WERI-Rb-1 (cell line): ENCODE measurements around the gene ARID3A.

Experiments
- DNase-seq: peaks from one replicate; pipeline ENCODE4 v3.0.0-alpha.2; 2020
- H3K27ac ChIP-seq: fragments of 250-450 bp; sonication (Bioruptor Pico); 2 replicates; pipeline ENCODE4 v1.5.1; 2020; ENCODE audit warnings: mild to moderate bottlenecking, moderate library complexity
- H3K27me3 ChIP-seq: fragments of 250-450 bp; sonication (Bioruptor Pico); 2 replicates; pipeline ENCODE4 v1.5.1; 2021; ENCODE audit warnings: mild to moderate bottlenecking, low read depth, moderate library complexity; ENCODE audit not compliant: insufficient read depth, severe bottlenecking
- H3K36me3 ChIP-seq: fragments of 250-450 bp; sonication (Bioruptor Pico); 2 replicates; pipeline ENCODE4 v1.5.1; 2020; ENCODE audit warnings: mild to moderate bottlenecking, moderate library complexity
- H3K4me3 ChIP-seq: 2 replicates; pipeline ENCODE4 v1.5.1; 2011; ENCODE audit warnings: low read depth, mild to moderate bottlenecking, control low read depth, low read length
- H3K9me3 ChIP-seq: fragments of 250-450 bp; sonication (Bioruptor Pico); 2 replicates; pipeline ENCODE4 v1.5.1; 2021; ENCODE audit warnings: mild to moderate bottlenecking, moderate library complexity; ENCODE audit not compliant: severe bottlenecking
- TF ChIP-seq, protein P1 (sequence below): IDR thresholded peaks from 2 replicates; pipeline ENCODE4 v1.5.1; 2011; ENCODE audit warnings: low read depth, mild to moderate bottlenecking, control low read depth, inconsistent platforms, low read length

Gene ARID3A

DNA sequence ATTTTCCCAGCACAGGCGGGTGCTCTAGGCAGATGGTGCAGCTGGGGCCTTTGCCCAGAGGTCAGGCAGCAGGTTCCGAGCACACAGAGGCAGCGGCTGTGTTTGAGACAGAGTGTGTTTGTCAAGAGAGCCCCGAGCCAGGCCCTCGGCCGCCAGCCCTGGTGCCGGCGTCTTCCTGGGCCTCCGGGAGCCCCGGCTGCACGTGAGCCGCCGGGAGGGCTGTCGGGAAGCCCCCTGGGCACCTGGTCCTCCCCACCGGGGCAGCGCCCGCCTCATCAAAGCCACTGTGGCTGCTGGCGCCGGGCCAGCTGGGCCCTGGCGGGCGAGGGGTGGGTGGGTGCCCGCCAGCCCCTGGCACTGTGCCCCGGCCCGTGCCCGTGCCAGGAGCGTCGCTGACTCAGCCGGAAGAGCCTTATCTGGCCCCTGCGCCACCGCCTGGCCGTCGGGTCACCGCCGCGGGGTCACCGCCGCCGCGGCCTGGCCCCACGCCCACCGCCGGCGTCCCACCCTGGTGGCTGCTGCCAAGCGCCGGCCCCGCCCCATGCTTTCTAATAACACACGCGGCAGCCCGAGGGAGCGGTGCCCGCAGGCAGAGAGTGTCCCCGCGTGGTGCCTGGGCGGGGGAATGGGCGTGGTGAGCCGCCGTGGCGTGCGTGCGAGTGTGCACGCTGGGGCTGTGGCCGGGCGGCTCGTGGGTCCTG lies 14.9 kb downstream of the ARID3A start:
- DNase-seq = no peak
- H3K27me3 ChIP-seq = no peaks in the 10 kb centered on the region
- TF ChIP-seq, protein P1, sequence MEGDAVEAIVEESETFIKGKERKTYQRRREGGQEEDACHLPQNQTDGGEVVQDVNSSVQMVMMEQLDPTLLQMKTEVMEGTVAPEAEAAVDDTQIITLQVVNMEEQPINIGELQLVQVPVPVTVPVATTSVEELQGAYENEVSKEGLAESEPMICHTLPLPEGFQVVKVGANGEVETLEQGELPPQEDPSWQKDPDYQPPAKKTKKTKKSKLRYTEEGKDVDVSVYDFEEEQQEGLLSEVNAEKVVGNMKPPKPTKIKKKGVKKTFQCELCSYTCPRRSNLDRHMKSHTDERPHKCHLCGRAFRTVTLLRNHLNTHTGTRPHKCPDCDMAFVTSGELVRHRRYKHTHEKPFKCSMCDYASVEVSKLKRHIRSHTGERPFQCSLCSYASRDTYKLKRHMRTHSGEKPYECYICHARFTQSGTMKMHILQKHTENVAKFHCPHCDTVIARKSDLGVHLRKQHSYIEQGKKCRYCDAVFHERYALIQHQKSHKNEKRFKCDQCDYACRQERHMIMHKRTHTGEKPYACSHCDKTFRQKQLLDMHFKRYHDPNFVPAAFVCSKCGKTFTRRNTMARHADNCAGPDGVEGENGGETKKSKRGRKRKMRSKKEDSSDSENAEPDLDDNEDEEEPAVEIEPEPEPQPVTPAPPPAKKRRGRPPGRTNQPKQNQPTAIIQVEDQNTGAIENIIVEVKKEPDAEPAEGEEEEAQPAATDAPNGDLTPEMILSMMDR = no peak
- H3K4me3 ChIP-seq = no peak overlapping the region
- H3K36me3 ChIP-seq = peaks cover 27% of the 10 kb centered on the region
- H3K27ac ChIP-seq = no peak overlapping the region
- H3K9me3 ChIP-seq = no peaks in the 10 kb centered on the region

DNA sequence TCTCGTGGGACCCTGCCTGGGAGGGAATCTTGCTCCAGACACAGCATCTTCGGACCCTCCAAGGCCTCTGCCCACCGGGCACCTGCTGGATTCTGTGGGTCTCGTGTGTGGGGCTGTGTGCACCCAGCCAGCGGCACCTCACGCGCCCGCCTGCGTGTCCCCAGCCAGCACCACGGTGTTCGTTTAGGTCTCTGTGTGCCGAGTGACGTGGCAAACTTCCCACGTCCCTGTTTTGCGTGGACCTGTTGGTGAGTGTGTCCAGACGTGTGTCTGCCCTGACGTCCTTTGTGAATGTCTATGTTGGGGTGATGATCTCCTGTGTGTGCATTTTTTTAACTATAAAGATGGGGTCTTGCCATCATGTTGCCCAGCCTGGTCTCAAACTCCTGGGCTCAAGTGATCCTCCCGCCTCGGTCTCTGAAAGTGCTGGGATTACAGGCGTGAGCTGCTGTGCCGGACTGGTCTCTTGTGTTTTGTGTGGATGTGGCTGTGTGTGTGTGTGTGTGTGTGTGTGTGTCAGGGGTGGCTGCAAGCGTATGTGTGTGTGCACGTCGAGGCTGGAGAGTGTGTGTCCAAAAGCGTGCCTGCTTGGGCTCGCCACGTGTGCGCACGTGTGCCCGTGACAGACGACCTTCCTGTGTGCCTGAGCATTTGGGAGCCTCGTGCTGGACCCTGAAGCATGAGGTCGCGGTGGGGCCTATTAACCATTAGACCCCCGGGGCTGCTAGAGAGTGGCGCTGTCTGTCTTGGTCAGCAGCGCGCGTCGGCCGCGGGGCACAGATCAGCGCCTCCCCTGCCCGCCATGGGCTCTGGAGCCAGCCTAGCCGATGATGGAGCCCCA lies 15.7 kb downstream of the ARID3A start:
- no peak overlapping the region for H3K4me3 ChIP-seq
- TF ChIP-seq, protein P1 = no peak

DNA sequence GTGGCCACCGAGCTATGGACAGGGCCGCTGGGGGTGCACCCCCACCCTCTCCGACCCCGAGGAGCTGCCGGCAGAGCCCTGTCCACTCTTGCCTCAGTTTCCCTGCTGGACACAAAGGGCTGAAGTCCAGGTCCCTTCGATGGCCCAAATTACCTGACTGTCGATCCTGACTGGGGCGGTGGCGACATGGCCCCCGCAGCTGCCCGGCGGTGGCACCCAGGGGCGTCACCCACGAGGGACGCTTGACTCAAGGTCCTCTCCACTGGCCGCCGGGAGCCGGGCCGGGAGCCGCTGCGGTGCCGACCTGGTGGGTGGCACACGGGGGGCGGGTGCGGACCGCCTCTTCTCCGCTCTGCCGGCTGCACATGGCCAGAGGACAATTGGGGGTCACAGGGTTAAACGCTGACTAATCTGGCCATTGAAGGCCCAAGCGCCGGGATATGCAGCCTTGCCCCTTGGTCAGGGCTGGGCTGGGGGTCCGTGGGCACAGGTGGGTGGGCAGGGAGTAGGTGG lies 16.4 kb downstream of the ARID3A start:
- Histone ChIP-seq H3K27me3 (no peaks in the 10 kb centered on the region), H3K9me3 (no peaks in the 10 kb centered on the region), H3K27ac (no peak overlapping the region), H3K4me3 (no peak overlapping the region), H3K36me3 (peaks cover 18% of the 10 kb centered on the region)
- DNase-seq = no peak
- TF ChIP-seq, protein P1 = no peak

More for the DNA sequence above, 15.7 kb downstream of the ARID3A start:
- peaks cover 21% of the 10 kb centered on the region for H3K36me3 ChIP-seq
- H3K9me3 ChIP-seq = no peaks in the 10 kb centered on the region
- H3K27me3 ChIP-seq = no peaks in the 10 kb centered on the region
- no peak for DNase-seq
- H3K27ac ChIP-seq = no peak overlapping the region

DNA sequence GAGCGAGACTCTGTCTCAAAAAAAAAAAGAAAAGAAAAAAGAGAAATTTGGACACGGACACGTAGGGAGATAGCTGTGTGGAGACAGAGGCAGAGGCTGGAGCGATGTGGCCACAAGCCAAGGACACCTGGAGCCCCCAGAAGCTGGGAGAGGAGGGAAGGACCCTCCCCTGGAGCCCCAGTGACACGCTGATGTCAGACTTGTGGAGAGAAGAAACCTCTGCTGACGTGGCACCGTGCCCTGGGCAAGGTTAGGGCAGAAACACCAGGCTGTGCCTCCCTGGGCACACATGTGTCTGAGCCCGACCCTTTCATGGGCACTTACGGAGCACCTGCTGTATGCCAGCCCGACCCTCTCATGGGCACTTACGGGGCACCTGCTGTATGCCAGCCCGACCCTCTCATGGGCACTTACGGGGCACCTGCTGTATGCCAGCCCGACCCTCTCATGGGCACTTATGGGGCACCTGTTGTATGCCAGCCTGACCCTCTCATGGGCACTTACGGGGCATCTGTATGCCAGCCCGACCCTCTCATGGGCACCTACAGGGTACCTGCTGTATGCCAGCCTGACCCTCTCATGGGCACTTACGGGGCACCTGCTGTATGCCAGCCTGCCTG lies 17.8 kb downstream of the ARID3A start:
- H3K4me3 ChIP-seq = no peak overlapping the region
- TF ChIP-seq, protein P1 = no peak
- peaks cover 25% of the 10 kb centered on the region for H3K36me3 ChIP-seq

DNA sequence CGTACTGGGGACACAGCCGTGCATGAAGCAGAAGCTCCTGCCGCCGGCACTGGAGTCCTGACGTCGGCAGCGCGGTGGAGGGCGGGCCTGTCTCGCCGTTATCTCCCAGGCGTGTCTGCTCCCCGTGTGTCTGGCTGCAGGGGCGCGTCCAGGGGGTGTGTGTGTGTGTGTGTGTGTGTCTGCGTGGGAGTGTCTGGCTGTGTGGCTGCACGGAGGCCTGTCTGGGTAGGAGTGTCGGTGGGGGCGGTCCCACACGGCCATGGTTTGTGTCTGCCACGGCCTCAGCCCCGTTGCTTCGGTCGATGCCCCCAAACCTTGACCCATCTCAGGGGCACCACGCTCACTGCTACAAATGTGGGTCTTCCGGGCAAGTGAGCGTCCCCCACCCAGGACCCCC lies 18.3 kb downstream of the ARID3A start:
- Histone ChIP-seq H3K4me3 (no peak overlapping the region), H3K27ac (no peak overlapping the region), H3K36me3 (peaks cover 24% of the 10 kb centered on the region), H3K27me3 (no peaks in the 10 kb centered on the region), H3K9me3 (no peaks in the 10 kb centered on the region)
- DNase-seq = no peak
- TF ChIP-seq, protein P1 = no peak

More for the DNA sequence above, 17.8 kb downstream of the ARID3A start:
- no peaks in the 10 kb centered on the region for H3K9me3 ChIP-seq
- no peak overlapping the region for H3K27ac ChIP-seq
- no peak for DNase-seq
- no peaks in the 10 kb centered on the region for H3K27me3 ChIP-seq
